ENCODE results near the gene CCDC88B. TPM values are rescaled to one million over a fixed set of nuclear protein-coding genes. Genes with fewer than 3 reads are reported as not detected.
A peak's percentile ranks its signal among the peaks of the same experiment; 100 is the strongest.

CCDC88B gene
- total and polyA plus RNA-seq, 7 donors: 1.4 to 3.6 (median 2.6) TPM

- peaks cover 24% of the 10 kb centered on the region for H3K4me1 ChIP-seq
- intact Hi-C loops (cut with DNase I): no loop called here
- DNase-seq (no peak), ATAC-seq (no peak)
- H3K36me3 ChIP-seq (ENCODE audit: insufficient read depth in 1 of 2, low read depth in 1 of 2): peaks cover 8 to 33% of the 10 kb centered on the region in 2 donors
- H3K9me3 ChIP-seq: no peaks in the 10 kb centered on the region
- 7 to 8% (median 8%) methylated on average over 30 to 32 of the region's 32 CpGs for WGBS, 3 donors
- H3K27me3 ChIP-seq (ENCODE audit: insufficient read depth in 3 of 3, low read length in 2 of 3): no peaks in the 10 kb centered on the region
- H3K4me3 ChIP-seq: peak overlapping the region; percentile 86
- TF ChIP-seq CTCF (IDR thresholded peaks at IDR 0.05): no peak
- H3K27ac ChIP-seq: peak overlapping the region; percentile 99
Measured at GRCh38 chr11:64316672-64317324, 23.2 kb upstream of the CCDC88B start.

- peaks cover 23% of the 10 kb centered on the region for H3K4me1 ChIP-seq
- peak within 1 kb of the TSS; percentile 86 for H3K4me3 ChIP-seq
- peak within 1 kb of the TSS; percentile 99 for H3K27ac ChIP-seq
- WGBS, 3 donors: 0 to 1% (median 0%) methylated on average over 38 to 43 of the region's 43 CpGs
- H3K9me3 ChIP-seq: no peaks in the 10 kb centered on the region
- H3K36me3 ChIP-seq (ENCODE audit: insufficient read depth in 1 of 2, low read depth in 1 of 2): peaks cover 8 to 40% of the 10 kb centered on the region in 2 donors
- intact Hi-C loops (cut with DNase I): no loop called here
- ATAC-seq (peak; percentile 82 to 85 (median 85)), DNase-seq (peak; percentile 96 to 97)
- no peak for TF ChIP-seq CTCF (IDR thresholded peaks at IDR 0.05)
- H3K27me3 ChIP-seq (ENCODE audit: insufficient read depth in 3 of 3, low read length in 2 of 3): no peaks in the 10 kb centered on the region
Measured at GRCh38 chr11:64317325-64317960, 22.6 kb upstream of the CCDC88B start, which contains the start of gene TRMT112. TSS of gene TRMT112 (minus strand) at chr11:64317559. CDS start at chr11:64317526, 33 bp downstream.

GRCh38 chr11:64317961-64318765, 21.8 kb upstream of the CCDC88B start, which contains the start of gene PRDX5:
TSS of gene PRDX5 (plus strand) at chr11:64318121. CDS start at chr11:64318216, 95 bp downstream.
- peak; percentile 38 for TF ChIP-seq CTCF (IDR thresholded peaks at IDR 0.05)
- intact Hi-C loops (cut with DNase I): loop anchor here in 1 of 2 donors (2.0 kb wide), 1 partner anchor 37 kb away; no protein-coding TSS in a partner anchor
- DNase-seq: peak; percentile 97 to 99
- ATAC-seq: peak; percentile 88 to 91 (median 88)
- no peaks in the 10 kb centered on the region for H3K9me3 ChIP-seq
- no peaks in the 10 kb centered on the region for H3K27me3 ChIP-seq (ENCODE audit: insufficient read depth in 3 of 3, low read length in 2 of 3)
- peaks cover 8 to 46% of the 10 kb centered on the region in 2 donors for H3K36me3 ChIP-seq (ENCODE audit: insufficient read depth in 1 of 2, low read depth in 1 of 2)
- H3K4me1 ChIP-seq: peaks cover 16% of the 10 kb centered on the region
- peak within 1 kb of the TSS; percentile 99 for H3K27ac ChIP-seq
- H3K4me3 ChIP-seq: peak within 1 kb of the TSS; percentile 86
- 0 to 1% (median 1%) methylated on average over 51 to 61 of the region's 61 CpGs for WGBS, 3 donors

- Histone ChIP-seq H3K4me3 (peak overlapping the region; percentile 86), H3K36me3 (ENCODE audit: insufficient read depth in 1 of 2, low read depth in 1 of 2) (peaks cover 8 to 43% of the 10 kb centered on the region in 2 donors), H3K27me3 (ENCODE audit: insufficient read depth in 3 of 3, low read length in 2 of 3) (no peaks in the 10 kb centered on the region), H3K4me1 (peaks cover 8% of the 10 kb centered on the region), H3K9me3 (no peaks in the 10 kb centered on the region), H3K27ac (peak overlapping the region; percentile 99)
- 25 to 30% (median 28%) methylated on average over 17 to 19 of the region's 19 CpGs for WGBS, 3 donors
- DNase-seq: no peak
- no peak for TF ChIP-seq CTCF (IDR thresholded peaks at IDR 0.05)
- no peak for ATAC-seq
- intact Hi-C loops (cut with DNase I): loop anchor here in 1 of 2 donors (2.0 kb wide), 1 partner anchor 36 kb away; no protein-coding TSS in a partner anchor
Measured at GRCh38 chr11:64318766-64319761, 20.9 kb upstream of the CCDC88B start.

Measured in psoas muscle (tissue), 8 donors.